ENCODE data around the gene PALMD.

The PALMD gene

DNA sequence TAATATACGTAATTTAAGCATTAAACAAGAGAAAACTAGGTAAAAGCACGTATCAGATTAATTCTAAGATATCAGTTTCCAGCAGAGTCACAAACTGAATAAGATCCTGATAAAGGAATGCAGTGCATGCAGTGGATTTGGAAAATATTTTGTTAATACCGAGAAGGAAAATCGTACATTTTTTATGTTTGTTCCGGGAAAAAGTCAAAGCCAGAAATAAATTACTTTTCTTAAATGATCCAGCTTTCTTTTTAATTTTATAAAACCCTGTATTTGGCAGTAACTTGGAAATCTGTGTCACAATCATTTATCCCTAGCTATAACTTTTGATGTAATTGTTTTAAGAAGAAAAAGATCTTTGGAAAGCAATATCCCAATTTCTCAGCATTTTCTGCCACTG lies 955 bp downstream of the PALMD start:
- H3K4me3 ChIP-seq (ENCODE audit: low read depth in 1 of 2, low read length in 1 of 2): no peak overlapping the region
- H3K36me3 ChIP-seq: no peaks in the 10 kb centered on the region
- H3K27ac ChIP-seq: no peak overlapping the region
- no peaks in the 10 kb centered on the region for H3K4me1 ChIP-seq (ENCODE audit: control insufficient read depth in 1 of 2, insufficient read depth in 1 of 2, low read depth in 1 of 2, low read length in 1 of 2)
- TF ChIP-seq, protein P1, sequence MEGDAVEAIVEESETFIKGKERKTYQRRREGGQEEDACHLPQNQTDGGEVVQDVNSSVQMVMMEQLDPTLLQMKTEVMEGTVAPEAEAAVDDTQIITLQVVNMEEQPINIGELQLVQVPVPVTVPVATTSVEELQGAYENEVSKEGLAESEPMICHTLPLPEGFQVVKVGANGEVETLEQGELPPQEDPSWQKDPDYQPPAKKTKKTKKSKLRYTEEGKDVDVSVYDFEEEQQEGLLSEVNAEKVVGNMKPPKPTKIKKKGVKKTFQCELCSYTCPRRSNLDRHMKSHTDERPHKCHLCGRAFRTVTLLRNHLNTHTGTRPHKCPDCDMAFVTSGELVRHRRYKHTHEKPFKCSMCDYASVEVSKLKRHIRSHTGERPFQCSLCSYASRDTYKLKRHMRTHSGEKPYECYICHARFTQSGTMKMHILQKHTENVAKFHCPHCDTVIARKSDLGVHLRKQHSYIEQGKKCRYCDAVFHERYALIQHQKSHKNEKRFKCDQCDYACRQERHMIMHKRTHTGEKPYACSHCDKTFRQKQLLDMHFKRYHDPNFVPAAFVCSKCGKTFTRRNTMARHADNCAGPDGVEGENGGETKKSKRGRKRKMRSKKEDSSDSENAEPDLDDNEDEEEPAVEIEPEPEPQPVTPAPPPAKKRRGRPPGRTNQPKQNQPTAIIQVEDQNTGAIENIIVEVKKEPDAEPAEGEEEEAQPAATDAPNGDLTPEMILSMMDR (IDR thresholded peaks at IDR 0.05): no peak
- H3K9me3 ChIP-seq: no peaks in the 10 kb centered on the region
- H3K27me3 ChIP-seq: peaks cover 46% of the 10 kb centered on the region

DNA sequence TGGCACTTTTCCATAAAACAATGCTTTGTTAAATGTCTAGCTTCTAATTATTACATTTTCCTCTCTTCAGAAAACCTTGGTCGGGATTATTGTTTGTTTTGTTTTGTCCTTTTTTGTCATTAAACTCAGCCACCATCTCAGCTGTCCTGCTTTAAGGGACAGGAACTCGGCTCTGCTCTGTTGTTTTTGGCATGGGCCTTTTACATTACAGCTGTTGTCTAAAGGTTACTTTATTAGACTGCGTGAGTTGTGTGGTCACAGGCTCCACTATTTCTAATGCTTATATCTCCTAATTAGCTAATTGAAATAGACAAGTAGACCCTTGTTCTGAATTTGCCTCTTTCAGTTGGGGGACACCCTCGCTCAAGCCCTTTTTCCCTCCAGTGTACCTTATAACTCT lies 1.6 kb downstream of the PALMD start:
- H3K36me3 ChIP-seq: no peaks in the 10 kb centered on the region
- no peaks in the 10 kb centered on the region for H3K4me1 ChIP-seq (ENCODE audit: control insufficient read depth in 1 of 2, insufficient read depth in 1 of 2, low read depth in 1 of 2, low read length in 1 of 2)
- H3K27me3 ChIP-seq: peaks cover 46% of the 10 kb centered on the region
- no peak overlapping the region for H3K4me3 ChIP-seq (ENCODE audit: low read depth in 1 of 2, low read length in 1 of 2)
- H3K27ac ChIP-seq: no peak overlapping the region
- H3K9me3 ChIP-seq: no peaks in the 10 kb centered on the region
- TF ChIP-seq, protein P1 (IDR thresholded peaks at IDR 0.05): no peak

DNA sequence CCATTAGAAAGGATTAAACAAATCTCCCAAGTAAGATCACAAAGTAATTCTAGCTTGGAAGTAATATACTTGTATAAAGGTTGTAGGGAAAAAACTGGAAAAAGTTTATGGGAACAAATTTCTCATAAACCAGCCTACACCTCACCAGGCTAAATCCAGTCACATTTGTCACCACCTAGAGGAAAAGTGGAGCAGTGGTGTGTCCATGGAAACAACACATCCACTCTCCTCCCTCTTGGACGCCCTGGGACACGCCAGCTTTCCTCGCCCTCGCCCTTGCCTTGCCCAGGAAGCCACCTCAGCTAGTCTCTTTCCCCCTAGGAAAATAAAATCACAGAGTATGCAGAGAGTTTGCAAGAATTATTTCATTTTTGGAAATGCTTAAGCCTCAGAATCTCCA lies 2.2 kb downstream of the PALMD start:
- H3K4me1 ChIP-seq (ENCODE audit: control insufficient read depth in 1 of 2, insufficient read depth in 1 of 2, low read depth in 1 of 2, low read length in 1 of 2): no peaks in the 10 kb centered on the region
- H3K36me3 ChIP-seq: no peaks in the 10 kb centered on the region
- TF ChIP-seq, protein P1 (IDR thresholded peaks at IDR 0.05): no peak
- no peaks in the 10 kb centered on the region for H3K9me3 ChIP-seq
- no peak overlapping the region for H3K27ac ChIP-seq
- H3K4me3 ChIP-seq (ENCODE audit: low read depth in 1 of 2, low read length in 1 of 2): no peak overlapping the region
- H3K27me3 ChIP-seq: peaks cover 46% of the 10 kb centered on the region

DNA sequence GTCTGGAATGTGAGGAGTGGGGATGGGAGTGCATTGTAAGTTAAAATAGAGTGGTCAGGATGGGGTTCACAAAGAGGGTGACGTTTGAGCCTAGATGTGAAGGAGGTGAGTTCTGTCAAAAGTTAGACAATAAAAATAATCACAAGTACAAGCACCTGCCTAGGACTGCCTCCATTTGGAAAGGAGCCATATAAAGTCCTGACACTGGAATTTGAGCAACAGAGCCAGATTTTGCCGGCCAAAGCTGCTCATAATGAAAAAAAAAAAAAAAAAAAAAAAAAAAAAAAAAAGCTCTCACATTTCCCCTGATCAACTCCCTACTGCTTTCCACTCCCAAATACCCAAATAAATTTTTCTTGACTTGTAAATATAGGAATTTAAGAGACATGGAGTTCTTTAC lies 4.1 kb downstream of the PALMD start:
- Histone ChIP-seq H3K4me1 (ENCODE audit: control insufficient read depth in 1 of 2, insufficient read depth in 1 of 2, low read depth in 1 of 2, low read length in 1 of 2) (no peaks in the 10 kb centered on the region), H3K9me3 (no peaks in the 10 kb centered on the region), H3K36me3 (no peaks in the 10 kb centered on the region), H3K27ac (no peak overlapping the region), H3K27me3 (peaks cover 35% of the 10 kb centered on the region), H3K4me3 (ENCODE audit: low read depth in 1 of 2, low read length in 1 of 2) (no peak overlapping the region)
- TF ChIP-seq, protein P1 (IDR thresholded peaks at IDR 0.05): no peak

DNA sequence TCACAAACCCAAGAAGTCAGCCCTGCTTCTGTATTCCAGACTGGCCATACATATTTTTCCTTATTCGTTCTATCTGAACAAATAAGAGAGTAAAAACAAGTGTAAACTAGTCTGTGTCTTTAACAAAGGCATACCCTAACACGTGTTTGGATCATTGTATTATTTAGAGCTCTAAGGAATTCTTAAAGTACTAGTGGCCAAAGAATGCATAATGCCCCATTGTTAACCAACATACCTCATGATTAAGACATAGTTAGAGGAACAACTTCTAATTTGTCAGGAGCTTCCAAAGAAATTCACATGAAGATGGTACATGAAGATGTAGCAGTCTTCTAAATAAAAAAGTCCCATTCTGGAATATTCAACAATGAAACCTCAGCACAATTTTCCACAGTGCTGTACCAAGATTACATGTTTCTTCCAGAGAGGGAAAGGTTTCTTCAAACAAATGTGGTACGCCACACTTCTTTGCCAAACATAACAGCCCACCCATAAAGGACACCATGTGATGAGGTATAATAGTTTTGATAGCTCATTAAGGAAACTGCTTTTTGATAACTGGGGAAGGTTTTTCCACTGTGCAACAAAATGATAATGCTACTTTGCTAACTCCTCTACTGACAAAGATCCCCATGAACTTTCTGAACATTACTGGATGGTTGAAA lies 5.0 kb downstream of the PALMD start:
- Histone ChIP-seq H3K4me3 (ENCODE audit: low read depth in 1 of 2, low read length in 1 of 2) (no peak overlapping the region), H3K27ac (no peak overlapping the region), H3K27me3 (peaks cover 26% of the 10 kb centered on the region), H3K9me3 (no peaks in the 10 kb centered on the region), H3K36me3 (no peaks in the 10 kb centered on the region), H3K4me1 (ENCODE audit: control insufficient read depth in 1 of 2, insufficient read depth in 1 of 2, low read depth in 1 of 2, low read length in 1 of 2) (no peaks in the 10 kb centered on the region)
- TF ChIP-seq, protein P1 (IDR thresholded peaks at IDR 0.05): no peak

All from neutrophil (primary cell).